SK-N-MC (cell line): ENCODE data around the gene SLC39A9.

Experiments
- EZH2 ChIP-seq: fragments of 200-600 bp; sonication (generic); IDR thresholded peaks from one replicate; pipeline ENCODE4 v1.6.1; 2017; ENCODE audit warnings: antibody characterized with exemption
- FOXP2 ChIP-seq: optimal IDR thresholded peaks from 2 replicates; pipeline ENCODE3; 2011; ENCODE audit warnings: mild to moderate bottlenecking, moderate library complexity; ENCODE audit not compliant: insufficient read depth; ENCODE audit errors: extremely low read length, control extremely low read depth
- POLR2AphosphoS5 ChIP-seq: IDR thresholded peaks from 2 replicates; pipeline ENCODE4 v1.6.1; 2012; ENCODE audit warnings: mild to moderate bottlenecking, low read depth, low read length, borderline replicate concordance

DNA sequence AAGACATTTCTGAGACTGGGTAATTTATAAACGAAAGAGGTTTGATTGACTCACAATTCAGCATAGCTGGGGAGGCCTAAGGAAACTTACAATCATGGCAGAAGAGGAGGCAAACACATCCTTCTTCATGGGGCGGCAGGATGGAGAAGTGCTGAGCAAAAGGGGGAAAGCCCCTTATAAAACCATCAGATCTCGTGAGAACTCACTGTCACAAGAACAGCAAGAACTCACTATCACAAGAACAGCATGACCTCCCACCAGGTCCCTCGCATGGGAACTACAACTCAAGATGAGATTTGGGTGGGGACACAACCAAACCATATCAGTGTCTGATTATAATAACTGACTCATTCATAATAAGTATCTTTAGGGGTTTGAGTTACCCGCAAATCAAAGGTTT, 6.4 kb downstream of the SLC39A9 start:
- TF ChIP-seq EZH2, result no peak
- no peak for TF ChIP-seq POLR2AphosphoS5
- no peak for TF ChIP-seq FOXP2
